Right lobe of liver (tissue), 6 donors: Measurements from ENCODE around the gene RCBTB1. TPM values are rescaled to one million over a fixed set of nuclear protein-coding genes. Genes with fewer than 3 reads are reported as not detected.

Source experiments
- ATAC-seq, 4 donors: fragments of 200-7000 bp; cut with Tn5 transposase; one replicate each; pipeline ENCODE4 v1.9.1; 2020; ENCODE audit warnings: mild to moderate bottlenecking in 4 of 4, moderate library complexity in 4 of 4
- DNase-seq, 3 donors: peaks; one replicate each; pipeline ENCODE4 v3.0.0-alpha.2; 2020
- H3K27ac ChIP-seq, 3 donors: fragments of 200-600 bp; one replicate each; pipeline ENCODE4 v1.8.0; 2022
- H3K27me3 ChIP-seq, 2 donors: fragments of 200-600 bp; one replicate each; pipeline ENCODE4 v1.8.0; 2022
- H3K36me3 ChIP-seq, 4 donors: fragments of 200-600 bp; sonication (generic) in 1 of 4; one replicate each; pipeline versions ENCODE4 v1.5.1 to v1.8.0; 2017 to 2022; ENCODE audit warnings: control low read depth in 1 of 4
- H3K4me1 ChIP-seq, 4 donors: fragments of 200-600 bp; sonication (generic) in 1 of 4; one replicate each; pipeline versions ENCODE4 v1.5.1 to v1.8.0; 2017 to 2022; ENCODE audit warnings: control low read depth in 1 of 4
- H3K4me3 ChIP-seq, 3 donors: fragments of 200-600 bp; one replicate each; pipeline ENCODE4 v1.8.0; 2022
- H3K9me3 ChIP-seq, 4 donors: fragments of 200-600 bp; sonication (generic) in 1 of 4; one replicate each; pipeline versions ENCODE4 v1.5.1 to v1.8.0; 2017 to 2022; ENCODE audit warnings: control low read depth in 1 of 4
- CTCF ChIP-seq, 4 donors: fragments of 200-600 bp in 3 of 4; fragments of 450-650 bp in 1 of 4; IDR thresholded peaks; one replicate each; pipeline versions ENCODE4 v1.5.1 to v1.8.0; 2016 to 2022; ENCODE audit warnings: antibody characterized with exemption in 4 of 4, mild to moderate bottlenecking in 2 of 4
- POLR2A ChIP-seq: fragments of 450-650 bp; IDR thresholded peaks from one replicate; pipeline ENCODE4 v1.6.1; 2017; ENCODE audit warnings: antibody characterized with exemption, mild to moderate bottlenecking
- WGBS: methylation state at CpG from one replicate; pipeline ENCODE4 v1.1.6; 2018; ENCODE audit warnings: low coverage, low lambda C conversion rate; ENCODE audit not compliant: insufficient coverage; ENCODE audit errors: missing lambda C conversion rate; 5-methylcytosine and 5-hydroxymethylcytosine counted together
- intact Hi-C, 2 donors: fragments of 100-400 bp; cut with DNase I; formaldehyde crosslinking; loops; one replicate each; pipeline versions ENCODE4 v1.11.2 to v1.14.1; 2022
- total RNA-seq, 6 experiments: library from RNA; depleted of rRNA in 2 of 6; stranded (reverse); fragments of >200 nt in 2 of 6; fragmentation: NEBNext Ultra II Directional in 3 of 6; extraction: Animal tissue kit (Norgen Biotek cat#: 25700) in 3 of 6; gene quantifications; one replicate each; pipeline versions ENCODE4 v1.1.0 to v1.2.4, GENCODE V29; 2016 to 2023
- donor health status: DM: no; HTN: yes; CAD: no.
- donor health status: DM: no; HTN: no; CAD: no.
- donor health status: DM: no; HTN: no; CAD: no.
- donor health status: DM: no; HTN: yes; CAD: no.
- donor health status: DM: no; HTN: yes; CAD: no.

RCBTB1 gene
- total RNA-seq, 6 experiments from 2014 or later = 5.8 to 9.5 (median 7.3) TPM

GRCh38 chr13:49579501-49579900 lies 5.9 kb downstream of the RCBTB1 start:
- Histone ChIP-seq H3K27me3 (no peaks in the 10 kb centered on the region), H3K9me3 (no peaks in the 10 kb centered on the region), H3K27ac (no peak overlapping the region), H3K4me1 (peaks cover 0 to 5% (median 0%) of the 10 kb centered on the region in 4 donors), H3K4me3 (no peak overlapping the region), H3K36me3 (peaks cover 0 to 6% (median 0%) of the 10 kb centered on the region in 4 donors)
- 67% methylated on average over 2 of the region's 3 CpGs for WGBS
- DNase-seq (no peak), ATAC-seq (no peak)
- no peak for TF ChIP-seq CTCF (IDR thresholded peaks at IDR 0.05)
- TF ChIP-seq POLR2A = no peak
- intact Hi-C loops = no loop called here

GRCh38 chr13:49571299-49572240 lies 13.8 kb downstream of the RCBTB1 start:
- peaks cover 0 to 4% (median 0%) of the 10 kb centered on the region in 4 donors for H3K36me3 ChIP-seq
- H3K4me3 ChIP-seq = no peak overlapping the region
- no peaks in the 10 kb centered on the region for H3K27me3 ChIP-seq
- no peak for ATAC-seq
- no peak for DNase-seq
- TF ChIP-seq POLR2A (no peak), CTCF (IDR thresholded peaks at IDR 0.05) (no peak)
- WGBS = 98% methylated on average over 6 of the region's 8 CpGs
- no peaks in the 10 kb centered on the region for H3K4me1 ChIP-seq
- intact Hi-C loops = no loop called here
- H3K27ac ChIP-seq = no peak overlapping the region
- H3K9me3 ChIP-seq = no peaks in the 10 kb centered on the region

- no peak for TF ChIP-seq POLR2A
- TF ChIP-seq CTCF (IDR thresholded peaks at IDR 0.05) = no peak
- Histone ChIP-seq H3K27me3 (no peaks in the 10 kb centered on the region), H3K4me3 (no peak overlapping the region), H3K36me3 (peaks cover 0 to 8% (median 0%) of the 10 kb centered on the region in 4 donors), H3K9me3 (no peaks in the 10 kb centered on the region), H3K27ac (no peak overlapping the region), H3K4me1 (no peaks in the 10 kb centered on the region)
- peak in 1 of 4 donors; percentile 17 for ATAC-seq
- intact Hi-C loops = no loop called here
- DNase-seq = no peak
- WGBS = 80% methylated on average over 1 of the region's 1 CpG
Measured at GRCh38 chr13:49569993-49570689, 15.2 kb downstream of the RCBTB1 start.

- ATAC-seq (no peak), DNase-seq (no peak)
- no peak overlapping the region for H3K27ac ChIP-seq
- no peaks in the 10 kb centered on the region for H3K4me1 ChIP-seq
- intact Hi-C loops = no loop called here
- no peaks in the 10 kb centered on the region for H3K27me3 ChIP-seq
- H3K4me3 ChIP-seq = no peak overlapping the region
- no peaks in the 10 kb centered on the region for H3K9me3 ChIP-seq
- peaks cover 0 to 8% (median 0%) of the 10 kb centered on the region in 4 donors for H3K36me3 ChIP-seq
- no peak for TF ChIP-seq CTCF (IDR thresholded peaks at IDR 0.05)
- 94% methylated on average over 5 of the region's 5 CpGs for WGBS
Measured at GRCh38 chr13:49567491-49567890, 17.9 kb downstream of the RCBTB1 start.
